ENCODE measurements around the gene SUSD2. TPM values are rescaled to one million over a fixed set of nuclear protein-coding genes. Genes with fewer than 3 reads are reported as not detected.

The SUSD2 gene
- total and polyA plus RNA-seq, 9 of the 15 experiments (the other 6 are each of a cell fraction or from before 2014, with no cell fraction given), result 0.01 to 0.16 (median 0.04) TPM; not detected in 4

DNA sequence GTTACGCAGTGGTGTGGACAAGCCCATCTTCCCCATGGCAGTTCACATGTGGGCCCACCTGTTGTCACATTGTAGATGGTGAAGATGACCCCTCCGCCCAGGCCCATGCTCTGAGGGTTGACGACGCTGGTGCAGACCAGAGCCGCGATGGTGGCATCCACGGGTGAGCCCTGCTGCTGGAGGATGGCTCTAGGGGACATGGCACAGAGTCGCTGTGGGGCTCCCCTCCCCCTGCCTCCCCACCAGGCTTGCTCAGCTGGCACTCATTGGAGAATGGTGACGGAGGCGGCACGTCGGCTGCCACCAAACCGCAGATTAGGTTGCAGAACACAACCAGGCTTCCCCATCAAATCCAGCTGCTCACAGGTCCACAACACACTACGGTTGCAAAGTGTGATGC lies 52.5 kb downstream of the SUSD2 start (continued):
- TF ChIP-seq, protein P1, sequence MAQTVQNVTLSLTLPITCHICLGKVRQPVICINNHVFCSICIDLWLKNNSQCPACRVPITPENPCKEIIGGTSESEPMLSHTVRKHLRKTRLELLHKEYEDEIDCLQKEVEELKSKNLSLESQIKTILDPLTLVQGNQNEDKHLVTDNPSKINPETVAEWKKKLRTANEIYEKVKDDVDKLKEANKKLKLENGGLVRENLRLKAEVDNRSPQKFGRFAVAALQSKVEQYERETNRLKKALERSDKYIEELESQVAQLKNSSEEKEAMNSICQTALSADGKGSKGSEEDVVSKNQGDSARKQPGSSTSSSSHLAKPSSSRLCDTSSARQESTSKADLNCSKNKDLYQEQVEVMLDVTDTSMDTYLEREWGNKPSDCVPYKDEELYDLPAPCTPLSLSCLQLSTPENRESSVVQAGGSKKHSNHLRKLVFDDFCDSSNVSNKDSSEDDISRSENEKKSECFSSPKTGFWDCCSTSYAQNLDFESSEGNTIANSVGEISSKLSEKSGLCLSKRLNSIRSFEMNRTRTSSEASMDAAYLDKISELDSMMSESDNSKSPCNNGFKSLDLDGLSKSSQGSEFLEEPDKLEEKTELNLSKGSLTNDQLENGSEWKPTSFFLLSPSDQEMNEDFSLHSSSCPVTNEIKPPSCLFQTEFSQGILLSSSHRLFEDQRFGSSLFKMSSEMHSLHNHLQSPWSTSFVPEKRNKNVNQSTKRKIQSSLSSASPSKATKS (CRISPR knock-in tag; IDR thresholded peaks at IDR 0.05), result no peak
- TF ChIP-seq RB1 (IDR thresholded peaks at IDR 0.05; ENCODE audit: low read depth), result no peak
- TF ChIP-seq KLF13 (tag; IDR thresholded peaks at IDR 0.05; ENCODE audit: borderline replicate concordance, low read depth), result no peak
- TF ChIP-seq, protein P2, sequence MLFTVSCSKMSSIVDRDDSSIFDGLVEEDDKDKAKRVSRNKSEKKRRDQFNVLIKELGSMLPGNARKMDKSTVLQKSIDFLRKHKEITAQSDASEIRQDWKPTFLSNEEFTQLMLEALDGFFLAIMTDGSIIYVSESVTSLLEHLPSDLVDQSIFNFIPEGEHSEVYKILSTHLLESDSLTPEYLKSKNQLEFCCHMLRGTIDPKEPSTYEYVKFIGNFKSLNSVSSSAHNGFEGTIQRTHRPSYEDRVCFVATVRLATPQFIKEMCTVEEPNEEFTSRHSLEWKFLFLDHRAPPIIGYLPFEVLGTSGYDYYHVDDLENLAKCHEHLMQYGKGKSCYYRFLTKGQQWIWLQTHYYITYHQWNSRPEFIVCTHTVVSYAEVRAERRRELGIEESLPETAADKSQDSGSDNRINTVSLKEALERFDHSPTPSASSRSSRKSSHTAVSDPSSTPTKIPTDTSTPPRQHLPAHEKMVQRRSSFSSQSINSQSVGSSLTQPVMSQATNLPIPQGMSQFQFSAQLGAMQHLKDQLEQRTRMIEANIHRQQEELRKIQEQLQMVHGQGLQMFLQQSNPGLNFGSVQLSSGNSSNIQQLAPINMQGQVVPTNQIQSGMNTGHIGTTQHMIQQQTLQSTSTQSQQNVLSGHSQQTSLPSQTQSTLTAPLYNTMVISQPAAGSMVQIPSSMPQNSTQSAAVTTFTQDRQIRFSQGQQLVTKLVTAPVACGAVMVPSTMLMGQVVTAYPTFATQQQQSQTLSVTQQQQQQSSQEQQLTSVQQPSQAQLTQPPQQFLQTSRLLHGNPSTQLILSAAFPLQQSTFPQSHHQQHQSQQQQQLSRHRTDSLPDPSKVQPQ (CRISPR knock-in tag; IDR thresholded peaks at IDR 0.05; ENCODE audit: borderline replicate concordance), result no peak
- TF ChIP-seq C11orf30 (IDR thresholded peaks at IDR 0.05; ENCODE audit: low read depth), result no peak
- TF ChIP-seq, protein P3, sequence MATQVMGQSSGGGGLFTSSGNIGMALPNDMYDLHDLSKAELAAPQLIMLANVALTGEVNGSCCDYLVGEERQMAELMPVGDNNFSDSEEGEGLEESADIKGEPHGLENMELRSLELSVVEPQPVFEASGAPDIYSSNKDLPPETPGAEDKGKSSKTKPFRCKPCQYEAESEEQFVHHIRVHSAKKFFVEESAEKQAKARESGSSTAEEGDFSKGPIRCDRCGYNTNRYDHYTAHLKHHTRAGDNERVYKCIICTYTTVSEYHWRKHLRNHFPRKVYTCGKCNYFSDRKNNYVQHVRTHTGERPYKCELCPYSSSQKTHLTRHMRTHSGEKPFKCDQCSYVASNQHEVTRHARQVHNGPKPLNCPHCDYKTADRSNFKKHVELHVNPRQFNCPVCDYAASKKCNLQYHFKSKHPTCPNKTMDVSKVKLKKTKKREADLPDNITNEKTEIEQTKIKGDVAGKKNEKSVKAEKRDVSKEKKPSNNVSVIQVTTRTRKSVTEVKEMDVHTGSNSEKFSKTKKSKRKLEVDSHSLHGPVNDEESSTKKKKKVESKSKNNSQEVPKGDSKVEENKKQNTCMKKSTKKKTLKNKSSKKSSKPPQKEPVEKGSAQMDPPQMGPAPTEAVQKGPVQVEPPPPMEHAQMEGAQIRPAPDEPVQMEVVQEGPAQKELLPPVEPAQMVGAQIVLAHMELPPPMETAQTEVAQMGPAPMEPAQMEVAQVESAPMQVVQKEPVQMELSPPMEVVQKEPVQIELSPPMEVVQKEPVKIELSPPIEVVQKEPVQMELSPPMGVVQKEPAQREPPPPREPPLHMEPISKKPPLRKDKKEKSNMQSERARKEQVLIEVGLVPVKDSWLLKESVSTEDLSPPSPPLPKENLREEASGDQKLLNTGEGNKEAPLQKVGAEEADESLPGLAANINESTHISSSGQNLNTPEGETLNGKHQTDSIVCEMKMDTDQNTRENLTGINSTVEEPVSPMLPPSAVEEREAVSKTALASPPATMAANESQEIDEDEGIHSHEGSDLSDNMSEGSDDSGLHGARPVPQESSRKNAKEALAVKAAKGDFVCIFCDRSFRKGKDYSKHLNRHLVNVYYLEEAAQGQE (IDR thresholded peaks at IDR 0.05; ENCODE audit: borderline replicate concordance), result no peak
- TF ChIP-seq, protein P3 (CRISPR knock-in tag; IDR thresholded peaks at IDR 0.05; ENCODE audit: low read depth), result no peak
- no peak for TF ChIP-seq DACH1 (IDR thresholded peaks at IDR 0.05; ENCODE audit: partially characterized antibody)
- TF ChIP-seq RBFOX2 (IDR thresholded peaks at IDR 0.05; ENCODE audit: low read depth, low read length), result no peak
- no peak for TF ChIP-seq SMAD1 (IDR thresholded peaks at IDR 0.05; ENCODE audit: low read depth, low read length, partially characterized antibody)
- no peak for TF ChIP-seq SMARCA5 (IDR thresholded peaks at IDR 0.05)
